Neural cell (in vitro differentiated cells): Measurements from ENCODE around the gene KCTD19.
"Not testable (repeated sequence)": the region's sequence is repeated elsewhere in the genome, so short reads cannot be mapped to it uniquely, and the experiment has no call there.

Experiments
- EP300 ChIP-seq: fragments of 450-650 bp; conservative IDR thresholded peaks from 2 replicates; pipeline ENCODE4 v1.6.1; 2014; ENCODE audit warnings: antibody characterized with exemption, mild to moderate bottlenecking, moderate library complexity; ENCODE audit not compliant: poor library complexity, severe bottlenecking
- EZH2 ChIP-seq: fragments of 200-600, 300-800 bp; shearing (Covaris generic), sonication (generic); IDR thresholded peaks from 2 replicates; pipeline ENCODE4 v1.6.1; 2014; ENCODE audit warnings: antibody characterized with exemption, low read length, borderline replicate concordance, mild to moderate bottlenecking; ENCODE audit not compliant: insufficient read depth, poor library complexity, severe bottlenecking
- MXI1 ChIP-seq: fragments of 450-650 bp; conservative IDR thresholded peaks from 2 replicates; pipeline ENCODE4 v1.6.1; 2014; ENCODE audit warnings: antibody characterized with exemption, mild to moderate bottlenecking; ENCODE audit not compliant: poor library complexity, severe bottlenecking
- POLR2AphosphoS5 ChIP-seq: IDR thresholded peaks from 2 replicates; pipeline ENCODE4 v1.6.1; 2012
- RAD21 ChIP-seq: fragments of 450-650 bp; conservative IDR thresholded peaks from 2 replicates; pipeline ENCODE4 v1.6.1; 2014; ENCODE audit warnings: antibody characterized with exemption, mild to moderate bottlenecking, moderate library complexity
- SMC3 ChIP-seq: fragments of 450-650 bp; conservative IDR thresholded peaks from 2 replicates; pipeline ENCODE4 v1.6.1; 2014; ENCODE audit warnings: antibody characterized with exemption, mild to moderate bottlenecking, moderate library complexity; ENCODE audit not compliant: poor library complexity
- TAF1 ChIP-seq: IDR thresholded peaks from 2 replicates; pipeline ENCODE4 v1.6.1; 2012; ENCODE audit warnings: low read depth
- TF ChIP-seq, protein P1 (sequence below): fragments of 450-650 bp; IDR thresholded peaks from 2 replicates; pipeline ENCODE4 v1.5.1; 2014; ENCODE audit warnings: antibody characterized with exemption, mild to moderate bottlenecking, moderate library complexity; ENCODE audit not compliant: poor library complexity, severe bottlenecking
- TF ChIP-seq, protein P2 (sequence below): IDR thresholded peaks from 2 replicates; pipeline ENCODE4 v1.6.1; 2012; ENCODE audit warnings: borderline replicate concordance

GRCh38 chr16:67359540-67360269, 33.2 kb upstream of the KCTD19 start:
- not testable (repeated sequence) for TF ChIP-seq POLR2AphosphoS5, EZH2, SMC3, EP300, TAF1, MXI1, RAD21
- TF ChIP-seq, protein P1, sequence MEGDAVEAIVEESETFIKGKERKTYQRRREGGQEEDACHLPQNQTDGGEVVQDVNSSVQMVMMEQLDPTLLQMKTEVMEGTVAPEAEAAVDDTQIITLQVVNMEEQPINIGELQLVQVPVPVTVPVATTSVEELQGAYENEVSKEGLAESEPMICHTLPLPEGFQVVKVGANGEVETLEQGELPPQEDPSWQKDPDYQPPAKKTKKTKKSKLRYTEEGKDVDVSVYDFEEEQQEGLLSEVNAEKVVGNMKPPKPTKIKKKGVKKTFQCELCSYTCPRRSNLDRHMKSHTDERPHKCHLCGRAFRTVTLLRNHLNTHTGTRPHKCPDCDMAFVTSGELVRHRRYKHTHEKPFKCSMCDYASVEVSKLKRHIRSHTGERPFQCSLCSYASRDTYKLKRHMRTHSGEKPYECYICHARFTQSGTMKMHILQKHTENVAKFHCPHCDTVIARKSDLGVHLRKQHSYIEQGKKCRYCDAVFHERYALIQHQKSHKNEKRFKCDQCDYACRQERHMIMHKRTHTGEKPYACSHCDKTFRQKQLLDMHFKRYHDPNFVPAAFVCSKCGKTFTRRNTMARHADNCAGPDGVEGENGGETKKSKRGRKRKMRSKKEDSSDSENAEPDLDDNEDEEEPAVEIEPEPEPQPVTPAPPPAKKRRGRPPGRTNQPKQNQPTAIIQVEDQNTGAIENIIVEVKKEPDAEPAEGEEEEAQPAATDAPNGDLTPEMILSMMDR = not testable (repeated sequence)
- TF ChIP-seq, protein P2, sequence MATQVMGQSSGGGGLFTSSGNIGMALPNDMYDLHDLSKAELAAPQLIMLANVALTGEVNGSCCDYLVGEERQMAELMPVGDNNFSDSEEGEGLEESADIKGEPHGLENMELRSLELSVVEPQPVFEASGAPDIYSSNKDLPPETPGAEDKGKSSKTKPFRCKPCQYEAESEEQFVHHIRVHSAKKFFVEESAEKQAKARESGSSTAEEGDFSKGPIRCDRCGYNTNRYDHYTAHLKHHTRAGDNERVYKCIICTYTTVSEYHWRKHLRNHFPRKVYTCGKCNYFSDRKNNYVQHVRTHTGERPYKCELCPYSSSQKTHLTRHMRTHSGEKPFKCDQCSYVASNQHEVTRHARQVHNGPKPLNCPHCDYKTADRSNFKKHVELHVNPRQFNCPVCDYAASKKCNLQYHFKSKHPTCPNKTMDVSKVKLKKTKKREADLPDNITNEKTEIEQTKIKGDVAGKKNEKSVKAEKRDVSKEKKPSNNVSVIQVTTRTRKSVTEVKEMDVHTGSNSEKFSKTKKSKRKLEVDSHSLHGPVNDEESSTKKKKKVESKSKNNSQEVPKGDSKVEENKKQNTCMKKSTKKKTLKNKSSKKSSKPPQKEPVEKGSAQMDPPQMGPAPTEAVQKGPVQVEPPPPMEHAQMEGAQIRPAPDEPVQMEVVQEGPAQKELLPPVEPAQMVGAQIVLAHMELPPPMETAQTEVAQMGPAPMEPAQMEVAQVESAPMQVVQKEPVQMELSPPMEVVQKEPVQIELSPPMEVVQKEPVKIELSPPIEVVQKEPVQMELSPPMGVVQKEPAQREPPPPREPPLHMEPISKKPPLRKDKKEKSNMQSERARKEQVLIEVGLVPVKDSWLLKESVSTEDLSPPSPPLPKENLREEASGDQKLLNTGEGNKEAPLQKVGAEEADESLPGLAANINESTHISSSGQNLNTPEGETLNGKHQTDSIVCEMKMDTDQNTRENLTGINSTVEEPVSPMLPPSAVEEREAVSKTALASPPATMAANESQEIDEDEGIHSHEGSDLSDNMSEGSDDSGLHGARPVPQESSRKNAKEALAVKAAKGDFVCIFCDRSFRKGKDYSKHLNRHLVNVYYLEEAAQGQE = not testable (repeated sequence)
